Osteoblast (primary cell): ENCODE data around the gene MGRN1. TPM values are rescaled to one million over a fixed set of nuclear protein-coding genes. Genes with fewer than 3 reads are reported as not detected.

Experiments
- DNase-seq: peaks from one replicate; pipeline ENCODE4 v3.0.0; 2011; ENCODE audit warnings: low spot score, mixed read lengths; ENCODE audit not compliant: insufficient read length; ENCODE audit errors: missing footprints
- H2AFZ ChIP-seq: 2 replicates; pipeline ENCODE4 v1.6.0; 2011; ENCODE audit warnings: mild to moderate bottlenecking, low read length
- H3K27ac ChIP-seq: 2 replicates; pipeline ENCODE4 v1.5.1; 2011; ENCODE audit warnings: mild to moderate bottlenecking, low read depth, low read length, moderate library complexity
- H3K27me3 ChIP-seq: 2 replicates; pipeline ENCODE4 v1.6.0; 2012; ENCODE audit warnings: mild to moderate bottlenecking, control low read depth, inconsistent platforms, low read length, moderate library complexity; ENCODE audit not compliant: insufficient read depth
- H3K36me3 ChIP-seq: 2 replicates; pipeline ENCODE4 v1.5.1; 2011; ENCODE audit warnings: mild to moderate bottlenecking, low read length, control low read depth, moderate library complexity; ENCODE audit not compliant: insufficient read depth
- H3K4me1 ChIP-seq: 2 replicates; pipeline ENCODE4 v1.5.1; 2011; ENCODE audit warnings: mild to moderate bottlenecking, low read length, control low read depth, moderate library complexity; ENCODE audit not compliant: insufficient read depth
- H3K4me2 ChIP-seq: 2 replicates; pipeline ENCODE4 v1.6.0; 2011; ENCODE audit warnings: mild to moderate bottlenecking, low read length; ENCODE audit not compliant: insufficient read depth
- H3K4me3 ChIP-seq: fragments of 200-600 bp; sonication (generic); 3 replicates; pipeline ENCODE4 v1.5.1; 2012; ENCODE audit warnings: mild to moderate bottlenecking, low read length, inconsistent platforms; ENCODE audit not compliant: insufficient read depth
- H3K79me2 ChIP-seq: 2 replicates; pipeline ENCODE4 v1.6.0; 2012; ENCODE audit warnings: mild to moderate bottlenecking, low read length, control low read depth, inconsistent platforms; ENCODE audit not compliant: insufficient read depth
- H3K9me3 ChIP-seq: 2 replicates; pipeline ENCODE4 v1.5.1; 2011; ENCODE audit warnings: low read depth, low read length, control low read depth
- H4K20me1 ChIP-seq: 2 replicates; pipeline ENCODE4 v1.6.0; 2012; ENCODE audit warnings: mild to moderate bottlenecking, low read length, control low read depth; ENCODE audit not compliant: insufficient read depth
- total RNA-seq: library from RNA; depleted of rRNA; stranded (reverse); fragments of >200 nt; gene quantifications from 2 replicates; pipeline ENCODE4 v1.2.3, GENCODE V29; 2012
- TF ChIP-seq, protein P1 (sequence below): IDR thresholded peaks from 2 replicates; pipeline ENCODE4 v1.5.1; 2011; ENCODE audit warnings: mild to moderate bottlenecking, low read depth, low read length, moderate library complexity; ENCODE audit errors: extremely low read depth

The MGRN1 gene
- total RNA-seq, 1 donor = 46.7 TPM

DNA sequence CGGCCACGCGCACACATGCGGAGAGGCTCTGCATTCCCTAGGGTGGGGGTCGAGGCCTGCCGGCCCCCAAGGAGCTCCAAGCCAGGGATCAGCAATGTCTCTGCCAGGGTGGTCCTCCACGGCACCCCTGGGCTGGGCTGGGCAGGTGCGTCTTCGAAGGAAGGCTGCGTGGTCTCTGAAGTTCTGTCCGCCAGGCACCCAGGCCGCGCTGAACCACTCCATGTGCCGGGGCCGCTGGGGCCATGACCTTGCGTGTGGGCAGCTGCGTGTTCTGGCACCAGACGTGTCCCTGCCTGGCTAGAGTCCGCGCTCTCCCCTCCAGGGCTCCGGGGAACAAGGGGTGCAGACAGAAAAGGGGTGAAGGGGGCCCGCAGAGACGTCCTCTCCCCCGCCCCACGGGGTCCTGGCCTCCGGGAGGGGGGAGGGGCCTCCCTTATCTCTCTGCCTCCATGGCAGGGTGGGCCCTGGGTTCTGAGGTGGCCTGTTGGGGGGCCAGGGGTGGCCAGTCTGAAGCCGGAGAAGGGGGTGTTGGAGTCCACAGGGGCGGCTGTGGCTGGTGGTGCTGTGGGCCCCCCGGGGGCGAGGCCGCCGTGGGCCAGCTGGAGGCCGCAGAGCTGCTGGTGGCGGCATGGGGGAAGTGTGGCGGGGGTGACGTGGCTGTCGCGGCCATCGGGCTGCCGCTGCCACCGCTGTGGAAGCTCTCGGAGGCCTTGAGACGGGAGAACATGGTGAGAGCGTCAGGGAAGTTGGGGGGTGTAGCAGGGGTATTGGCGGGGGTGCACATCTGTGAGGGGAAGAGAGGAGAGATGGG, 15.2 kb upstream of the MGRN1 start:
- peak; percentile 77 for DNase-seq
- H3K36me3 ChIP-seq = no peaks in the 10 kb centered on the region
- peaks cover 9% of the 10 kb centered on the region for H3K4me1 ChIP-seq
- peaks cover 6% of the 10 kb centered on the region for H3K27me3 ChIP-seq
- no peak overlapping the region for H3K4me3 ChIP-seq
- H3K27ac ChIP-seq = no peak overlapping the region
- H3K79me2 ChIP-seq = peaks cover 38% of the 10 kb centered on the region
- TF ChIP-seq, protein P1, sequence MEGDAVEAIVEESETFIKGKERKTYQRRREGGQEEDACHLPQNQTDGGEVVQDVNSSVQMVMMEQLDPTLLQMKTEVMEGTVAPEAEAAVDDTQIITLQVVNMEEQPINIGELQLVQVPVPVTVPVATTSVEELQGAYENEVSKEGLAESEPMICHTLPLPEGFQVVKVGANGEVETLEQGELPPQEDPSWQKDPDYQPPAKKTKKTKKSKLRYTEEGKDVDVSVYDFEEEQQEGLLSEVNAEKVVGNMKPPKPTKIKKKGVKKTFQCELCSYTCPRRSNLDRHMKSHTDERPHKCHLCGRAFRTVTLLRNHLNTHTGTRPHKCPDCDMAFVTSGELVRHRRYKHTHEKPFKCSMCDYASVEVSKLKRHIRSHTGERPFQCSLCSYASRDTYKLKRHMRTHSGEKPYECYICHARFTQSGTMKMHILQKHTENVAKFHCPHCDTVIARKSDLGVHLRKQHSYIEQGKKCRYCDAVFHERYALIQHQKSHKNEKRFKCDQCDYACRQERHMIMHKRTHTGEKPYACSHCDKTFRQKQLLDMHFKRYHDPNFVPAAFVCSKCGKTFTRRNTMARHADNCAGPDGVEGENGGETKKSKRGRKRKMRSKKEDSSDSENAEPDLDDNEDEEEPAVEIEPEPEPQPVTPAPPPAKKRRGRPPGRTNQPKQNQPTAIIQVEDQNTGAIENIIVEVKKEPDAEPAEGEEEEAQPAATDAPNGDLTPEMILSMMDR = no peak
- no peak overlapping the region for H3K4me2 ChIP-seq
- H3K9me3 ChIP-seq = no peaks in the 10 kb centered on the region
- peaks cover 36% of the 10 kb centered on the region for H4K20me1 ChIP-seq
- H2AFZ ChIP-seq = no peak overlapping the region

DNA sequence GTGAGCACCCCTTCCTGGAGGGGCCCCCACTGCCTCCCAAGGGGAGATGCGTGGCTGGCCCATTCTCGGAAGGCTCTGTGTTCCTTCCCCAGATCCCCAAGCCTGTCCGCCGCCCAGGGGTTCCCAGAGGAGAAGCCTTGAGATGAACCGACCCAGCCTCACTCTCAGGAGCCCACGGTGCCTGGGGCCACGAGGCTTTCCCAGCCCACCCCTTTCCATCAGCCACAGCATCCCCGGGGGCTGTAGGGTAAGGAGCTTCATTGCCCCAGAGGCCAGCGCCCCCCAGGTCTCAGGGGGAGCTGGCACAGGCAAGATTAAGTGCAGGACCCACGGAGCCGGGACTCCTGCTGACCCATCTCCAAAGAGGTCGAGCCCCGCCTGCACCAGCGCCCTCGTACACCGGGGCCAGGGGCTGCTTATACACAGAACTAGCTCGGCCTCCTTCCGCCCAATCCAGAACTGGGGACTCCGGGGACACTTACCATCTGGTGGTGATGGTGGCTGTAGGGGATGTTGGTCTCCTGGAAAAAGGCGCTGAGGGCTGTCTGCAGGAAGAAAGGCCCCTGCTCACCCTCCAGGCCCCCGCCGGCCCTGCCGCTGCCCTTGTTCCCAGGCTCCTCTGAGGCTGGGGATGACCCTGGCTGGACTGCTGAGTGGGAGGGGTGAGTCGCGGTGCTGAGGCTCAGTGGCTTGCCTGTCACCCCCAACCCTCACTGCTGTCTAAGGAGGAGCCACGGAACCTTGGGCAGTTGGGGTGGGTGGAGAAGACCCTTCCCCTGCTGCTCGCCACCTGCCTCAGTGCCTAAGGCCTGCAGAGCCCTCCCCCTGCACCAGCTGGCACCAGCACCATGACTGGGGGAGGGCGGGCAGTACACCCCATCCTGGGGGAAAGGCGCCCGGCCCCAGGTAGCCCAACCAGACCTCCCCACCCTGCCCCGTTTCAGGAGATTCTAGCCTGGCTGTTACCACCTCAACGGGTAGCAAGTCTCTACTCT, 14.3 kb upstream of the MGRN1 start:
- Histone ChIP-seq H3K9me3 (no peaks in the 10 kb centered on the region), H3K79me2 (peaks cover 40% of the 10 kb centered on the region), H3K27me3 (no peaks in the 10 kb centered on the region), H2AFZ (no peak overlapping the region), H4K20me1 (peaks cover 33% of the 10 kb centered on the region), H3K27ac (no peak overlapping the region), H3K36me3 (no peaks in the 10 kb centered on the region), H3K4me2 (no peak overlapping the region), H3K4me3 (no peak overlapping the region), H3K4me1 (peaks cover 15% of the 10 kb centered on the region)
- peak; percentile 71 for DNase-seq
- TF ChIP-seq, protein P1 = no peak

- Histone ChIP-seq H2AFZ (no peak overlapping the region), H3K79me2 (peaks cover 40% of the 10 kb centered on the region), H3K27ac (no peak overlapping the region)
These were observed 13.1 kb upstream of the MGRN1 start for GRCh38 chr16:4611337-4612021.

More at GRCh38 chr16:4611337-4612021, 13.1 kb upstream of the MGRN1 start:
- TF ChIP-seq, protein P1 = no peak
- no peaks in the 10 kb centered on the region for H3K9me3 ChIP-seq
- no peaks in the 10 kb centered on the region for H3K36me3 ChIP-seq
- no peaks in the 10 kb centered on the region for H3K27me3 ChIP-seq
- H3K4me2 ChIP-seq = no peak overlapping the region
- H3K4me1 ChIP-seq = peaks cover 17% of the 10 kb centered on the region
- H3K4me3 ChIP-seq = no peak overlapping the region
- peaks cover 32% of the 10 kb centered on the region for H4K20me1 ChIP-seq
- peak; percentile 87 for DNase-seq
